ENCODE results near the gene ACSL6. TPM values are rescaled to one million over a fixed set of nuclear protein-coding genes. Genes with fewer than 3 reads are reported as not detected.

The ACSL6 gene
- total RNA-seq, 1 donor from 2014 or later = 2.7 TPM

GRCh38 chr5:131984956-131985665, 26.3 kb downstream of the ACSL6 start:
- DNase-seq = no peak
- Histone ChIP-seq H3K36me3 (no peaks in the 10 kb centered on the region), H3K9me3 (replicated peaks) (no peaks in the 10 kb centered on the region), H3K27me3 (ENCODE audit: low read depth) (no peaks in the 10 kb centered on the region), H3K27ac (replicated peaks) (no peak overlapping the region), H3K4me3 (no peak overlapping the region), H3K4me1 (peaks cover 7% of the 10 kb centered on the region)
- TF ChIP-seq CTCF (IDR thresholded peaks at IDR 0.05; ENCODE audit: borderline replicate concordance) = no peak
- intact Hi-C loops (cut with micrococcal nuclease) = no loop called here

- peaks cover 7% of the 10 kb centered on the region for H3K4me1 ChIP-seq
- TF ChIP-seq CTCF (IDR thresholded peaks at IDR 0.05; ENCODE audit: borderline replicate concordance) = no peak
- no peak overlapping the region for H3K4me3 ChIP-seq
- H3K27ac ChIP-seq (replicated peaks) = no peak overlapping the region
- H3K27me3 ChIP-seq (ENCODE audit: low read depth) = no peaks in the 10 kb centered on the region
- intact Hi-C loops (cut with micrococcal nuclease) = no loop called here
- H3K36me3 ChIP-seq = no peaks in the 10 kb centered on the region
- DNase-seq = no peak
- H3K9me3 ChIP-seq (replicated peaks) = no peaks in the 10 kb centered on the region
Observed at GRCh38 chr5:131983244-131983771, 28.1 kb downstream of the ACSL6 start.

- intact Hi-C loops (cut with micrococcal nuclease) = no loop called here
- no peaks in the 10 kb centered on the region for H3K27me3 ChIP-seq (ENCODE audit: low read depth)
- no peak overlapping the region for H3K4me3 ChIP-seq
- DNase-seq = no peak
- peaks cover 7% of the 10 kb centered on the region for H3K4me1 ChIP-seq
- no peak overlapping the region for H3K27ac ChIP-seq (replicated peaks)
- TF ChIP-seq CTCF (IDR thresholded peaks at IDR 0.05; ENCODE audit: borderline replicate concordance) = no peak
- no peaks in the 10 kb centered on the region for H3K36me3 ChIP-seq
- H3K9me3 ChIP-seq (replicated peaks) = no peaks in the 10 kb centered on the region
Observed at GRCh38 chr5:131981516-131981915, 29.9 kb downstream of the ACSL6 start.

GRCh38 chr5:131980696-131981095, 30.8 kb downstream of the ACSL6 start:
- no peaks in the 10 kb centered on the region for H3K36me3 ChIP-seq
- DNase-seq = no peak
- peaks cover 7% of the 10 kb centered on the region for H3K4me1 ChIP-seq
- H3K27ac ChIP-seq (replicated peaks) = no peak overlapping the region
- H3K9me3 ChIP-seq (replicated peaks) = no peaks in the 10 kb centered on the region
- no peak for TF ChIP-seq CTCF (IDR thresholded peaks at IDR 0.05; ENCODE audit: borderline replicate concordance)
- H3K27me3 ChIP-seq (ENCODE audit: low read depth) = no peaks in the 10 kb centered on the region
- no peak overlapping the region for H3K4me3 ChIP-seq
- intact Hi-C loops (cut with micrococcal nuclease) = no loop called here

- no peak overlapping the region for H3K4me3 ChIP-seq
- DNase-seq = no peak
- no peaks in the 10 kb centered on the region for H3K27me3 ChIP-seq (ENCODE audit: low read depth)
- peaks cover 7% of the 10 kb centered on the region for H3K4me1 ChIP-seq
- intact Hi-C loops (cut with micrococcal nuclease) = no loop called here
- H3K36me3 ChIP-seq = no peaks in the 10 kb centered on the region
- H3K27ac ChIP-seq (replicated peaks) = no peak overlapping the region
- no peak for TF ChIP-seq CTCF (IDR thresholded peaks at IDR 0.05; ENCODE audit: borderline replicate concordance)
- no peaks in the 10 kb centered on the region for H3K9me3 ChIP-seq (replicated peaks)
Observed at GRCh38 chr5:131979816-131980215, 31.6 kb downstream of the ACSL6 start.
